ACC112 (cell line): Measurements from ENCODE around the gene ADGRD1.

ENCODE experiments used
- H2AFZ ChIP-seq: fragments of 200-600 bp; sonication (generic); one replicate; pipeline ENCODE4 v1.6.0; 2017; ENCODE audit warnings: antibody characterized with exemption, low read length; ENCODE audit not compliant: unreplicated experiment
- H3K27ac ChIP-seq: fragments of 200-600 bp; sonication (generic); 2 replicates; pipeline ENCODE4 v1.5.1; 2014; ENCODE audit warnings: low read depth, mild to moderate bottlenecking, antibody characterized with exemption, low read length, moderate library complexity
- H3K27me3 ChIP-seq: fragments of 200-600 bp; sonication (generic); 2 replicates; pipeline ENCODE4 v1.6.1; 2014; ENCODE audit warnings: mild to moderate bottlenecking, antibody characterized with exemption, low read length, moderate library complexity, mixed read lengths; ENCODE audit not compliant: insufficient read depth
- H3K36me3 ChIP-seq: fragments of 200-600 bp; sonication (generic); 2 replicates; pipeline ENCODE4 v1.6.1; 2016; ENCODE audit warnings: mild to moderate bottlenecking, antibody characterized with exemption, low read length, moderate library complexity, mixed read lengths; ENCODE audit not compliant: insufficient read depth
- H3K4me1 ChIP-seq: fragments of 200-600 bp; sonication (generic); one replicate; pipeline ENCODE4 v1.6.1; 2016; ENCODE audit warnings: low read length, mixed read lengths; ENCODE audit not compliant: insufficient read depth, unreplicated experiment, control insufficient read depth
- H3K4me3 ChIP-seq: fragments of 200-600 bp; sonication (generic); 2 replicates; pipeline ENCODE4 v1.5.1; 2014; ENCODE audit warnings: mild to moderate bottlenecking, low read depth, low read length
- H3K79me2 ChIP-seq: fragments of 200-600 bp; sonication (generic); one replicate; pipeline ENCODE4 v1.6.0; 2016; ENCODE audit warnings: low read length; ENCODE audit not compliant: control insufficient read depth, unreplicated experiment, insufficient read depth

ADGRD1 gene

GRCh38 chr12:131104463-131105350 lies 151.0 kb downstream of the ADGRD1 start:
- Histone ChIP-seq H3K27ac (no peak overlapping the region), H3K4me3 (no peak overlapping the region), H2AFZ (peak overlapping the region; percentile 6), H3K79me2 (no peaks in the 10 kb centered on the region), H3K27me3 (no peaks in the 10 kb centered on the region), H3K4me1 (no peaks in the 10 kb centered on the region), H3K36me3 (no peaks in the 10 kb centered on the region)

GRCh38 chr12:131105351-131105735 lies 151.6 kb downstream of the ADGRD1 start:
- Histone ChIP-seq H3K79me2 (no peaks in the 10 kb centered on the region), H2AFZ (no peak overlapping the region), H3K36me3 (no peaks in the 10 kb centered on the region), H3K27me3 (no peaks in the 10 kb centered on the region), H3K27ac (no peak overlapping the region), H3K4me3 (no peak overlapping the region), H3K4me1 (no peaks in the 10 kb centered on the region)

DNA sequence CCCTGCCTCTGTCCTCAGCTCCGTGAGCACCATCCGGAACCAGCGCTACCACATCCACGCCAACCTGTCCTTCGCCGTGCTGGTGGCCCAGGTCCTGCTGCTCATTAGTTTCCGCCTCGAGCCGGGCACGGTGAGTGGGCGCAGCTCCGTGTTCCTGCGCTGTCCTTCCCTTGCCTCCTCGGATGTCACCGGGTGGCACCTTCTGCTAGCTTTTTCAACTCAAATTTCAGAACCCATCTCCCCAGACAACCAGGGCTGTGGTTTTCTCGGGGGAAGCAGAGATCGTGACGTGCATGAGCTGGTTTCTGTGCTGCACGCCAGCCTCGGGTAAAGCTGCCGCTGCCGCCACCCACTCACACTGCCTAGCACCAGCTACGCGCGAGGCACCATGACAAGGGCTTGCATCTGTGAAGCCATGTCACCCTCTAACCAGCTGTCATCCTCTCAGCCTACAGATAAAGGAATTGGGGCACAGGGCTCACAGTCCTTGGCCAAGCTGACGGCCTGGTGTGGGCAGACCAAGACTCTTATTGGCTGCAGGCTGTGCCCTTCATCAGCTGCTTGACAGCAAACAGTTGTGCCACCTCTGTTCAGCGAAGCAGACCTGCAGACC lies 152.1 kb downstream of the ADGRD1 start:
- Histone ChIP-seq H3K79me2 (no peaks in the 10 kb centered on the region), H3K27me3 (no peaks in the 10 kb centered on the region), H3K4me1 (no peaks in the 10 kb centered on the region), H3K27ac (no peak overlapping the region), H2AFZ (no peak overlapping the region), H3K4me3 (no peak overlapping the region), H3K36me3 (no peaks in the 10 kb centered on the region)

- Histone ChIP-seq H3K79me2 (no peaks in the 10 kb centered on the region), H2AFZ (no peak overlapping the region), H3K4me3 (no peak overlapping the region), H3K27me3 (no peaks in the 10 kb centered on the region), H3K36me3 (no peaks in the 10 kb centered on the region), H3K4me1 (no peaks in the 10 kb centered on the region), H3K27ac (no peak overlapping the region)
These were observed 152.7 kb downstream of the ADGRD1 start for GRCh38 chr12:131106349-131106941.

DNA sequence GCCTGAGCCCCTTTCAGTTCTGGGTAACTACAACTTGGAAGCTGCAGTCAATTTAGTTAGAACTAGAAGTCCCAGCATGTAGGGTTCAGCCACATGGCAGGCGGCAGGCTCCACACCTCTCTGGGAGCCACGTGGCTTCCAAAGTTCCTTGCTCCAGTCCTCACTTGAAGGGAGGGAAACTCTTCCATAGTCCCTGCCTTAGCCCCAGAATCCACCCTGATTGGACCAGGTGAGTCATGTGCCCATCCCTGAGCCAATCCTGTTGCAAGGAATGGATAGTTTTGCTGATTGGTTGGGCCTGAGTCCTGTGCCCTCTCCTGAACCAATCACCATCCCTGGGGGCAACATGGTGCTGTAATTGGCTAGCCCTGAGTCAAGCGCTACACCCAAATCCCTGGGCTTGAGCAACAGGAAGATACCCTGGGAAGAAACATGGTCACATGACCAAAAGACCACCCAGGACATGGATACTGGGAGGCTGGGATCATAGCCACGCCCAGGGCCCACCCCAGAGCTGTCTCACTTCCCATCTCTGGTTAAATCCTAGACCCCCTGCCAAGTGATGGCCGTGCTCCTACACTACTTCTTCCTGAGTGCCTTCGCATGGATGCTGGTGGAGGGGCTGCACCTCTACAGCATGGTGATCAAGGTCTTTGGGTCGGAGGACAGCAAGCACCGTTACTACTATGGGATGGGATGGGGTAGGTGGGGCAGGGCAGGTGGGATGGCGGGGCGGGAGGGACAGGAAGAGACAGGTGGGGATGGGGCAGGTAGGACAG lies 154.7 kb downstream of the ADGRD1 start:
- H3K27ac ChIP-seq, result no peak overlapping the region
- H3K4me3 ChIP-seq, result no peak overlapping the region
- peaks cover 3% of the 10 kb centered on the region for H3K4me1 ChIP-seq
- no peaks in the 10 kb centered on the region for H3K36me3 ChIP-seq
- no peaks in the 10 kb centered on the region for H3K79me2 ChIP-seq
- H2AFZ ChIP-seq, result no peak overlapping the region
- H3K27me3 ChIP-seq, result no peaks in the 10 kb centered on the region

DNA sequence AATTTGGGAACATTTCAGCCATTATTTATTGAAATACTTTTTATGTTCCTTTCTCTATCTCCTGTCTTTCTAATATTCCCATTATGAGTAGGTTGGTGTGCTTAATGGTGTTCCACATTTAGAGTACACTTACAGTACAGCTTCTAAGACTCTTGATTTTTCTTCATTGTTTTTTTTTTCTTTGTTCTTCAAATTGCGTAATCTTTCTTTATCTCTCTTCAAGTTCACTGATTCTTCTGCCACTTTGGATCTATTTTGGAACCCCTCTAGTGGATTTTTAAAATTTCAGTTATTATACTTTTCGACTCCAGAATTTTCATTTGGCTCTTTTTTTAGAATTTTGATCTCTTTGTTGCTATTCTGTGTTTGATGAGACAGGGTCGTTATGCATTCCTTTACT lies 157.7 kb downstream of the ADGRD1 start:
- H3K27me3 ChIP-seq, result no peaks in the 10 kb centered on the region
- H2AFZ ChIP-seq, result no peak overlapping the region
- no peaks in the 10 kb centered on the region for H3K36me3 ChIP-seq
- no peak overlapping the region for H3K4me3 ChIP-seq
- peaks cover 3% of the 10 kb centered on the region for H3K4me1 ChIP-seq
- no peaks in the 10 kb centered on the region for H3K79me2 ChIP-seq
- no peak overlapping the region for H3K27ac ChIP-seq

DNA sequence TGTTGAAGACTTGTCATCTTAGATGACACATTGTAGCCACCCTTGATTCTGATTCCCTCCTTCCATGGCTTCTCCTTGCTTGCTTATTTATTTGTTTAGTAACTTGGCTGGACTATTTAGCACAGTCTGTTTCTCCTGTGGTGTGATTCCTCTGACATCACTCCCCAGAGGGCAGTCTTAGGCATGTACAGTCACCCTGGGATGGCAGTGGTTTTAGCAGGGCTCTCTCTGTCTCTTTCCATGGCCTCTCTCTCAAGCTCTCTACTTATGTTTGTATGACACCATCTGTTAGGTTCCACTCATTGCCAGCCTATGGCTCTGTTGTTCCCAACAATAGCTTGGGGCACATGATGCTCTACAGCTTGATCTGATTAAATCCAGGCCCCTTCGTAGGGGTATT lies 158.3 kb downstream of the ADGRD1 start:
- Histone ChIP-seq H3K4me1 (peaks cover 3% of the 10 kb centered on the region), H3K79me2 (no peaks in the 10 kb centered on the region), H3K36me3 (no peaks in the 10 kb centered on the region), H3K4me3 (no peak overlapping the region), H3K27ac (no peak overlapping the region), H3K27me3 (no peaks in the 10 kb centered on the region), H2AFZ (no peak overlapping the region)

DNA sequence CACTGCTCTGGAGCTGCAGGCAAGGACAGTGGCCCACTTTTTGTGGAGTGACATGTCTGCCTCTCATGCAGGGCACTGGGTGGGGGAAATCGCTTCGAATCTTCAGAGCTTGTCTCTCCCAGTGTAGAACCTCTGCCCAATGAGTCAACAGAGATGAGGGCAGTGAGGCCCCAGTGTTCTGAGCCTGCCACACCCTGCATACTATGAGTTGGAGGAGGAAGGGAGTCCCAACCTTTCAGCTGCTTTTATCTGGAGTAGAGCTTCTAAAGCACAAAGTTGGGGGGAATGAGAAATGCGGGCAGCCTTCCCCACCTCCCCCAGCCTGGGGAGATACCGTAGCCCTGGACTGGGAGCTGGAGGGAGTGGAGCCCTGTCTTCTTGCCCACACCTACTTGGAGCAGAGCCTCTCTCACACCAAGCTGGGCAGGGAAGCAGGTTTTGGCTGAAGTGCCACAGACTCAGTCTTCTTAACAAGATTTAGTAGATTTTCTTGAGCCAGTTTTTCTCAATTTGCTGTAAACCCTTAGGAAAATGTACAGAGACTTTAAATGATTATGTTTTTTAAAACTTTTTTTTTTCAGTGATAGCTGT lies 159.1 kb downstream of the ADGRD1 start:
- Histone ChIP-seq H3K79me2 (no peaks in the 10 kb centered on the region), H3K4me1 (peaks cover 3% of the 10 kb centered on the region), H3K27me3 (no peaks in the 10 kb centered on the region), H3K27ac (no peak overlapping the region), H3K36me3 (no peaks in the 10 kb centered on the region), H2AFZ (no peak overlapping the region), H3K4me3 (no peak overlapping the region)

DNA sequence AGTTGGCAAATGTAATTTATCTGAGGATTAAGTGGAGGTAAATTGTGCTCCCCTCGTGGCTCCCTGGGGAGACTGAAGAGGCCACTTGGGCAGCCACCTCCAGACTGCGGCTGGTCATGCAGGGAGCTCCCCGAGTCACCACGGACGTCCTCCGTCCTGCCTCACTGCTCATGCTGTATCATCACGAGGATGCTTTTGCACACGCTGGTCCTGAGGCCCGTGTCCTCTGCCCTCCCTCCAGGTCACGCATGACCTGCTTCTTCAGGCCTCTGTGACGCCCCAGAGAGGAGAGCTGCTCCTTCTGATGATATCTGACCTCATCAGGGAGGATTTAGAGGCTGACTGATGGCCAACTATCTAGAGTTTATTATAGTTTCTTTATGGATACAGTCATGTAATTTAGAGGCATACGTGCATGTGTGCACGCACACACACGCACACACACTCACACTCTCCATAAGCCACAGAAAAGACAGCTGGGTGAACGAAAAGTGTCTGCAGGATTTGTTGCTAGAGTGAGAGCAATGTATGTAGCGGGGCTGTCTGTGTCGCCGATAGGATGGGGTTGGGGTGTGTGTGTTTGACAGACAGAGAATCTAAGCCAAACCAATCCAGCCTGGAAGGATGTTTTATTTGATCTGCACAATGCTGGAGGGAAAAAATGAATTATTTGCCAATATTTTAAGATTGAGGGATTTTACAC lies 160.0 kb downstream of the ADGRD1 start:
- Histone ChIP-seq H3K4me3 (no peak overlapping the region), H3K36me3 (no peaks in the 10 kb centered on the region), H3K79me2 (no peaks in the 10 kb centered on the region), H3K27ac (no peak overlapping the region), H3K4me1 (peaks cover 3% of the 10 kb centered on the region), H2AFZ (no peak overlapping the region), H3K27me3 (no peaks in the 10 kb centered on the region)

DNA sequence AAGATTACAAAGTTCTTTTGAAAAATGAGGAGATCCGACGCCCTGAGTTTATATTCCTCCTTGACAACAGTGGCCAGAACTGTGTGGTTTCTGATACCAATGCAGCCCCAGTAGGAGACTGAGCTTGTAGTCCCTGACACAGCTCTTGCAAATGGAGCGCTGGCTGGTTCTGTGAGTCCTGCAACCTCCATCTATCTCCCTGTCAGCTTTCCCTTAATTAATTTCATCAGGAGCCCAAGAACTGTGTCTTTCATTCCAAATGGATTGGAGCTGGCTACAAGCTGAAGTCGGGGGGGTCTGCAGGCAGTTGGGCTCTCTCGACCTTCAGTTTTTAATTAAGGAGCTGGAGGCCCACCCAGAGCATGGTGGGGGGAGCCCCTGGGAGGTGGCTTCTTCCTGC lies 160.6 kb downstream of the ADGRD1 start:
- H3K79me2 ChIP-seq, result no peaks in the 10 kb centered on the region
- no peaks in the 10 kb centered on the region for H3K36me3 ChIP-seq
- H3K27ac ChIP-seq, result no peak overlapping the region
- H3K4me1 ChIP-seq, result peaks cover 3% of the 10 kb centered on the region
- no peaks in the 10 kb centered on the region for H3K27me3 ChIP-seq
- no peak overlapping the region for H3K4me3 ChIP-seq
- no peak overlapping the region for H2AFZ ChIP-seq
